ENCODE data around the gene TYSND1.
"Not testable (repeated sequence)": the region's sequence is repeated elsewhere in the genome, so short reads cannot be mapped to it uniquely, and the experiment has no call there.

The TYSND1 gene

DNA sequence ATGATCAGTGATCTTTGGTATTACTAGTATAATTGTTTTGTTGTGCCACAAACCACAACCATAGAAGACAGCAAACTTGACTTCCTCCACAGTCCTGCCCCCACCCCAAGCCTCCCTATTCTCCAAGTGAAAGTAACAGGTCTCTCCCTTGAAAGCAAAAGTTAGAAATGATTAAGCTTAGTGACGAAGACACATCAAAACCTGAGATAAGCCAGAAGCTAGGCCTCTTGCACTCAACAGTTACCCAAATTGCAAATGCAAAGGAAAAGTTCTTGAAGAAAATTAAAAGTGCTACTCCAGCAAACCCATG lies 16.3 kb upstream of the TYSND1 start:
- DNase-seq, result no peak

- DNase-seq, result no peak
These were observed 15.8 kb upstream of the TYSND1 start for GRCh38 chr10:70162151-70162891.

- DNase-seq, result no peak
These were observed 14.3 kb upstream of the TYSND1 start for GRCh38 chr10:70160798-70161197.

DNA sequence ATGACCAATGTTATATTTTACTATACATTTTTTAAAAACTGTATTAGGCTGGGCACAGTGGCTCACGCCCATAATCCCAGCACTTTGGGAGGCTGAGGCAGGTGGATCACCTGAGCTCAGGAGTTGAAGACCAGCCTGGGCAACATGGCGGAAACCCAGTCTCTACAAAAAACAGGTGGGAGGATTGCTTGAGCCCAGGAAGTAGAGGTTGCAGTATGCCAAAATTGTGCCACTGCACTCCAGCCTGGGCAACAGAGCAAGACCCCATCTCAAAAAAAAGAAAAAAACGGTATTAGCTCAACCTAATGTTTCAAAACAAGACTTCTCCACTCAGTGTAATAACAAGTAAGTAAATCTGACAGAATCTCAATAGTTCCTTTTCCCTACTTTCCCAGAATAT lies 12.9 kb upstream of the TYSND1 start:
- DNase-seq, result not testable (repeated sequence)

- no peak for DNase-seq
These were observed 11.6 kb upstream of the TYSND1 start for GRCh38 chr10:70158113-70158512.

GRCh38 chr10:70155255-70155838 lies 8.8 kb upstream of the TYSND1 start:
- no peak for DNase-seq

DNA sequence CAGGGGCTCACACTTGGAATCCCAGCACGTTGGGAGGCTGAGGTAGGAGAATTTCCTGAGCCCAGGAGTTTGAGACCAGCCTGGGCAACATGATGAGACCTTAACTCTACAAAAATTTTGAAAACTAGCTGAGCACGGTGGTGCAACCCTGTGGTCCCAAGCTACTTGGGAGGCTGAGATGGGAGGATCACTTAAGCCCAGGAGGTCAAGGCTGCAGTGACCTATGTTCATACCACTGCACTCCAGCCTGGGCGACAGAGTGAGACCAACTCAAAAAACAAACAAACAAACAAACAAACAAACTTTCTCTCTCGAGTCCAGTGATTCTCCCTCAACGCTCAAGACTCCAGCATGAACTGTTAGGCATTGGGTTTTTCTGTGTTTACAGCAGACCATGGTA lies 2.0 kb upstream of the TYSND1 start:
- DNase-seq, result no peak

DNA sequence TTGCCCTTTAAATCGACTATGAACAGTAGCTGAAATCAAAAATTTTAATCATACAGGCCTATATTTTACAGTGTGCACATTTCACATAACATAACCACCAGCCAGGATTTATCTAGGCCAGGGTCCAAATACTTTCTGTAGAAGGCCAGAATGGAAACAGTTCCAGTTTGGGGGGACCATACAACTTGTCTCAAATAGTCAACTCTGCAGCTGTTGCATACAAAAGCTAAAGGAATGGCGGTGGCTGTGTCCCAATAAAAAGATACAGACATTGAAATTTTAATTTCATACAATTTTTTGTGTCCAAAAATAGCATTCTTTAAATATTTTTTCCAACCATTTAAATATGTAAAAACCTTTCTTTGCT lies 742 bp upstream of the TYSND1 start:
- DNase-seq, result no peak

- DNase-seq, result no peak
These were observed 623 bp downstream of the TYSND1 start for GRCh38 chr10:70145666-70146488.

DNA sequence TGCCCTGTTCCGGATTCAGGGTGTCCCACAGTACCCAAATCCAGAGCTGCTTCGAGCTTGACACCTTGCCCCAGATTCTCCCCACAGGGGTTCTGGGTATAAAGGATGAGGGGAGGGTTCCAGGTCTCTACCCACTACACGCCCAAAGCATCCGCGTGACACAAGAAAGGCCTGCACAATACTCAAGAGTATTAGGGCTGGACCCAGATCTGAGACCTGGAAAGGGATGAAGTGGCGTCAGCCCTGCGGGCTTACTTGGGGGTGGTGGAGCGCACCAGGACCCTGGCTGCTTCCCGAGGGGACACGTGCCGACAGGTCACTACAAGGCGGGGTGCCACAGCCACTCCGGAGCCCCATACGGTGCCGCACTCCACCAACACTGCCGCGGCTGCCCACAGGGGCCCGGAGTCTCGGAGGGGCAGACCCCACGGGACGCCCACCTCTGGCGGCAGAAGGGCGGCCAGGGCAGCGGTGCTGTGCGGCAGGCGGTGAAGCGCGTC lies 1.3 kb downstream of the TYSND1 start:
- DNase-seq, result no peak

GRCh38 chr10:70144372-70145110 lies 2.0 kb downstream of the TYSND1 start:
- DNase-seq, result no peak

GRCh38 chr10:70142555-70142954 lies 3.9 kb downstream of the TYSND1 start:
- DNase-seq, result no peak

- no peak for DNase-seq
These were observed 6.2 kb downstream of the TYSND1 start for GRCh38 chr10:70140297-70140696.

- no peak for DNase-seq
These were observed 6.6 kb downstream of the TYSND1 start for GRCh38 chr10:70139997-70140250.

DNA sequence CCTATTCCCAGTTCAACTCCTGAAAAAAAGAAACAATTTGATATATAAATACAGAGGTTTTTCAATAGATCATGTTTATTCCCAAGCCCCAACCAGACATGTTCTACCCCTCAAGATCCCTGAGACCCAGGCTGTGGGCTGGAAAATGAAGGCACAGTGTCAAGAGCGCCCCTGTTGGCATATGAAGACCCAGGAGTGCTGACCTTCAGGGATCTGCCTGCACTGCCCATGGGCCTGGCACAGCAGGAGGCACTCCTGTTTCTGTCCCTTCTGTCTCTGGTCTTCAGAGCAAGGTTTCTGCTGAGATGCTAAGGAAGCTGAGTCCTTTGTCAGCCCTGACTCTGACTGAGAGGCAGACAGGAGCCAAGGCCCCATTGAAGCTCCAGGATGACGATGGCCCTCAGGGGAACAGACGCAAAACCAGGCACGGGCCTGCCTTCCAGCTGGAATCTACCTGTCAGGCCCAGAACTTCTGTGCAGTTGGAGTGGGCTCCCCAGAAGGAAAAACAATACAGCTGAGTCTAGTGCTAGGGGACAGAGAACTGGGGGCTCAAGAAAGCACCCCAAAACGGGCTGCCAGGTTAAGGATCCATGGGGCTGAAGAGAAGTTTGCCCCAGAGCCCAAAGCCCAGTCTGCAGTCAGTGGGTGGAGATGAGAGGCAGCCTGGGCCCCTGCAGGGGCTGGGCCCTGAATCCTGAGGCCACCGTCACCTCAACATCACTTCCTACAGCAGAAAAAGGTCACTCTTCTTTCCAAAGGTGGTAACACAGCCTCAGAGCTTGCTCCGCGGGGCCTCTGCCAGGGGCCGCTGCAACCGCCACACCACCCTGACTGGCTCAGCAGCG lies 7.1 kb downstream of the TYSND1 start:
- DNase-seq, result no peak

DNA sequence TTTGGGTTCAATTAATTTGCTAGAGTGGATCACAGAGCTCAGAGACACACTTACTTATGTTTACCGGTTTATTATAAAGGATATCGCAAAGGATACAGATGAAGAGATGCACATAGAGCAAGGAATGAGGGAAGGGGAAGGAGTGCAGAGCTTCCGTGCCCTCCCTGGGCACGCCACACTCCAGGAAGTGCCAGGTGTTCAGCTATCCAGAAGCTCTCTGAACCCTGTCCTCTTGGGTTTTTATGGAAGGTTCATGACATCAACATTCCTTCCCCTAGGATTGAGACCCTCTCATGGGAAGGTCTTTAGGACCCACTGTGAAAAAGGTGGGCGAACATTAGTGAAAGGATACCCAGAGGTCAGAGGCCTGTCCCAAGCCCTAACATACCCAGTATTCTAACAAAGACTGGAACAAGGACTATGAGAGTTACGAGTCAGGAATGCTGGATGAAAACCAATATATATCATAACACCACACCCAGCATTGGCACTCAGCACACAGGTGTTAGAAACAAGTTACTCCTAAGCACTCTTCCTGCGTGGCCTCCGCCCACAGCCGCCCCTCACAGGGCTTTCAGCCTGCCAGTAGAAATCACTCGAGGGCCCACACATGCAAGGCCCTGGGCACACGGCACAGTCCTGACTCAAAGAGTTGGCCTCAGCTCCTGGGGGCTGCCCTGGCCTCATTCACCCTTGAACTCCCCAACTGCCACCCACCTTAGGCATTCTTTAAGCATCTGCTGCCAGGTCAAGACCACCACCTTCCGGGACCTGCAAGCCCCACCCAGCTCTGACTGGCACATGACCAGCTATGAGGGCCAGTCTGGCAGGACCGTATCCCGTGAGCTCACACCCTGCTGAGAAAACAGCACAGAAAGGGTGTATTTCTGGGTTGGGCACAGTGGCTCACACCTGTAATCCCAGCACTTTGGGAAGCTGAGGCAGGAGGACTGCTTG lies 8.3 kb downstream of the TYSND1 start:
- no peak for DNase-seq

DNA sequence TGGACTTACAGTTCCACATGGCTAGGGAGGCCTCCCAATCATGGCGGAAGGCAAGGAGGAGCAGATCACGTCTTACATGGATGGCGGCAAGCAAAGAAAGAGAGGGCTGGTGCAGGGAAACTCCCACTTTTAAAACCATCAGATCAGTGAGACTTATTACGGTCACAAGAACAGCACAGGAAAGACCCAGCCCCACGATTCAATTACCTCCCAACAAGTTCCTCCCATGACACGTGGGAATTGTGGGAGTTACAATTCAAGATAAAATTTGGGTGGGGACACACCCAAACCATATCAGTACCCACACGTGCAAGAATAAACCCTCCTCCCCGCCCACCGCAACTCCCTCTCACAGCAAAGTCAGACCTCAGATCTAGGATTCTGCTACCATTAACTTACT lies 9.4 kb downstream of the TYSND1 start:
- DNase-seq, result no peak

- DNase-seq, result no peak
These were observed 10.8 kb downstream of the TYSND1 start for GRCh38 chr10:70135684-70136083.

GRCh38 chr10:70135046-70135445 lies 11.5 kb downstream of the TYSND1 start:
- DNase-seq, result no peak

DNA sequence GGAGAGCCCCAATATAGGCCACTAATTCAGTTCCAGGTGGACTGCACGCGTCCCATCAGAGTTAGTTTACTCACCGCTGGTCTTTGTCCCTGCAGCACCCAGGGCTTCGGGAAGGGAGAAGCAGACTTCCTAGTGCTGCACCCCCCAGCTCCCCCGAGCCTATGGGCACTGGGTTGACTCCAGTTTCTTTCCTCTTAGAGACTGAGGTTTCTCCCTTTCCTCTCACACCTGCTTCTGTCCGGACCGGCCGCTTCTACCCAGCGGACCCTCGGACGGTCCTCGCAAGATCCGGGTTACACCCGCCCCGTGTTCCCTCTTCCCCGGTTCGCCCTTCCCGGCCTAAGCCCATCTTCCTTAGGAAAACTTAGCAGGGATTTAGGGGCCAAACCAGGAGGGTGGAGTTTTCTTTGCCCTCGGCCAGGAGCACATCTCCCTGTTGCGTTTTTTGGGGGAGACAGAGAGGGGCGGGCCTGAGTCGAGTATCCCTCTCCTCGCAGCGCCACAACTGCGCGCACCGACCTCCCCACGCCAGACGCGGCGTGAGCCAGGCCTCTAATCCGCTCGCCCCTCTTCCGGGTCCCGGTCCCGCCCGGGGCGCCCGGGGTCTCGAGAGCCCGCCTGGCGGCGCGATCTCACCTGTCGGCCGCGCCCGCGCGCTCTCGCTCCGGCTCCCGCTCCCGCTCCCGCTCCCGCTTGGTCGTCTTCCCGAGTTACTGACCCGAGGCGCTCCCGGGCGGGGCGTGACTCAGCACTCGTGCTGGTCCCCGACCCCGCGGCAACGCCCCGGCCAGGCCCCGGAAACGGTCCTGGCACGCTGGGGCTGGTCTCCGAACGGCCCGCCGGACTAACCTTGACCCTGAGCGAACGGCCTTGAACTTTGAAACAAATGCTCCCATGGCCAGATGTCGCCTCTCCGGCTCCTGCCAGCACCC lies 14.1 kb downstream of the TYSND1 start, which contains the start of gene AIFM2:
TSS of gene AIFM2 (minus strand) at position 728 of the 932 bp plus-strand sequence. CDS start 8,741 bp downstream, outside the sequence.
- DNase-seq, result no peak

All from amniotic stem cell (primary cell).